GM12878 (cell line): ENCODE data around the gene MOV10L1. TPM values are rescaled to one million over a fixed set of nuclear protein-coding genes. Genes with fewer than 3 reads are reported as not detected.

Experiments
- ATAC-seq: fragments of 200-7000 bp; cut with Tn5 transposase; 3 replicates; pipeline ENCODE4 v1.9.1; 2020; ENCODE audit warnings: mild to moderate bottlenecking, moderate library complexity
- BruUV-seq: library from RNA; stranded (reverse); fragments of 400-500 nt; replicated peaks from 2 replicates; lab custom pipeline; 2021; lab: Mats Ljungman, UMichigan
- CTCF ChIA-PET: fragments of 300-600 bp; sonication (Branson Sonifier 250); formaldehyde crosslinking; extraction: SDS; loops from one replicate; lab custom pipeline; 2021; ENCODE audit warnings: inconsistent platforms; lab: Yijun Ruan, JAX
- POLR2A ChIA-PET: fragments of 350-600 bp; formaldehyde crosslinking; extraction: SDS; loops from one replicate; lab custom pipeline; 2021; ENCODE audit warnings: inconsistent platforms; lab: Charles Lee
- RAD21 ChIA-PET: fragments of 300-600 bp; sonication (Branson Sonifier 250); formaldehyde crosslinking; loops from one replicate; lab custom pipeline; 2023; ENCODE audit warnings: antibody characterized with exemption; ENCODE audit not compliant: unreplicated experiment; lab: Charles Lee
- SMC1A ChIA-PET: fragments of 300-600 bp; sonication (Branson Sonifier 250); formaldehyde crosslinking; loops from one replicate; lab custom pipeline; 2023; ENCODE audit not compliant: unreplicated experiment, uncharacterized antibody; lab: Charles Lee
- DNase-seq: peaks from one replicate; pipeline ENCODE4 v3.0.0-alpha.2; 2011; ENCODE audit warnings: low read depth, low spot score
- FAIRE-seq: peaks from 3 replicates; lab custom pipeline; 2011; peaks lifted over from hg19 to GRCh38; lab: Jason Lieb, UNC
- H2AFZ ChIP-seq: 2 replicates; pipeline ENCODE4 v1.6.0; 2011; ENCODE audit warnings: low read depth, low read length, control low read depth; ENCODE audit not compliant: control insufficient read depth
- H3K27ac ChIP-seq: 2 replicates; pipeline ENCODE4 v1.5.1; 2011; ENCODE audit warnings: control low read depth; ENCODE audit not compliant: control insufficient read depth, insufficient read depth
- H3K27me3 ChIP-seq, 2 experiments: replicated peaks in 1 of 2; 2 replicates each; pipeline versions ENCODE4 v1.6.0 to v1.6.1; 2011; ENCODE audit warnings: low read length in 1 of 2; ENCODE audit not compliant: control insufficient read depth in 2 of 2, insufficient read depth in 2 of 2
- H3K36me3 ChIP-seq, 2 experiments: 2 replicates each; pipeline ENCODE4 v1.5.1; 2011; ENCODE audit warnings: low read length in 1 of 2; ENCODE audit not compliant: control insufficient read depth in 2 of 2, insufficient read depth in 2 of 2
- H3K4me1 ChIP-seq: 2 replicates; pipeline ENCODE4 v1.6.1; 2011; ENCODE audit warnings: mild to moderate bottlenecking, low read length, moderate library complexity, mixed read lengths; ENCODE audit not compliant: control insufficient read depth, insufficient read depth
- H3K4me2 ChIP-seq: 2 replicates; pipeline ENCODE4 v1.6.0; 2011; ENCODE audit warnings: control low read depth; ENCODE audit not compliant: control insufficient read depth, insufficient read depth
- H3K4me3 ChIP-seq: fragments of 200-600 bp; sonication (generic); 2 replicates; pipeline ENCODE4 v1.5.1; 2016
- H3K79me2 ChIP-seq: 2 replicates; pipeline ENCODE4 v1.6.0; 2011; ENCODE audit warnings: low read length; ENCODE audit not compliant: control insufficient read depth, insufficient read depth
- H3K9ac ChIP-seq: 2 replicates; pipeline ENCODE4 v1.8.0; 2011; ENCODE audit warnings: low read length, control low read depth, mixed read lengths; ENCODE audit not compliant: control insufficient read depth, insufficient read depth
- H3K9me3 ChIP-seq: replicated peaks from 3 replicates; pipeline ENCODE4 v1.5.1; 2011; ENCODE audit warnings: mild to moderate bottlenecking, low read length; ENCODE audit not compliant: control insufficient read depth, insufficient read depth
- H4K20me1 ChIP-seq: 2 replicates; pipeline ENCODE4 v1.6.0; 2011; ENCODE audit not compliant: control insufficient read depth, insufficient read depth
- ASH2L ChIP-seq: fragments of 300-600, 200-600 bp; sonication (generic); IDR thresholded peaks from 2 replicates; pipeline ENCODE4 v1.6.1; 2017; ENCODE audit warnings: low read depth, mild to moderate bottlenecking, borderline replicate concordance
- E4F1 ChIP-seq: fragments of 450-650 bp; IDR thresholded peaks from 2 replicates; pipeline ENCODE4 v1.6.1; 2018; ENCODE audit warnings: borderline replicate concordance, mild to moderate bottlenecking; ENCODE audit not compliant: partially characterized antibody
- HDAC6 ChIP-seq: fragments of 200-600 bp; sonication (generic); IDR thresholded peaks from one replicate; pipeline ENCODE4 v1.8.0; 2017; ENCODE audit warnings: antibody characterized with exemption; ENCODE audit not compliant: unreplicated experiment
- JUND ChIP-seq: IDR thresholded peaks from 2 replicates; pipeline ENCODE4 v1.6.1; 2012; ENCODE audit warnings: low read depth, mild to moderate bottlenecking, low read length, improper control_type of control experiment, moderate library complexity
- NR2C1 ChIP-seq: fragments of 450-650 bp; IDR thresholded peaks from 2 replicates; pipeline ENCODE4 v1.6.1; 2017; ENCODE audit warnings: antibody characterized with exemption, mild to moderate bottlenecking, moderate library complexity
- NRF1 ChIP-seq: conservative IDR thresholded peaks from 2 replicates; pipeline ENCODE4 v1.6.1; 2011; ENCODE audit warnings: mild to moderate bottlenecking, low read depth, low read length, improper control_type of control experiment
- PAX5 ChIP-seq: IDR thresholded peaks from 2 replicates; pipeline ENCODE4 v1.6.1; 2011; ENCODE audit warnings: low read depth, low read length, borderline replicate concordance
- POLR2AphosphoS5 ChIP-seq: IDR thresholded peaks from 2 replicates; pipeline ENCODE4 v1.6.1; 2011; ENCODE audit warnings: mild to moderate bottlenecking, low read length, inconsistent platforms
- SIN3A ChIP-seq: IDR thresholded peaks from 2 replicates; pipeline ENCODE4 v1.6.1; 2012; ENCODE audit warnings: low read depth, low read length, improper control_type of control experiment
- SIX5 ChIP-seq: IDR thresholded peaks from 2 replicates; pipeline ENCODE4 v1.6.1; 2011; ENCODE audit warnings: mild to moderate bottlenecking, low read depth, low read length, moderate library complexity; ENCODE audit not compliant: severe bottlenecking
- STAT1 ChIP-seq: fragments of 450-650 bp; conservative IDR thresholded peaks from 2 replicates; pipeline ENCODE4 v1.6.1; 2014; ENCODE audit warnings: antibody characterized with exemption, mild to moderate bottlenecking
- ZBED1 ChIP-seq: IDR thresholded peaks from 2 replicates; pipeline ENCODE4 v1.6.1; 2016; ENCODE audit warnings: borderline replicate concordance
- ZNF384 ChIP-seq: IDR thresholded peaks from 2 replicates; pipeline ENCODE4 v1.6.1; 2012; ENCODE audit warnings: low read depth, mild to moderate bottlenecking, low read length, improper control_type of control experiment, borderline replicate concordance
- WGBS: methylation state at CpG from one replicate; pipeline ENCODE4 v1.1.6; 2016; ENCODE audit warnings: low lambda C conversion rate; ENCODE audit not compliant: insufficient replicate concordance, insufficient coverage; ENCODE audit errors: missing lambda C conversion rate; 5-methylcytosine and 5-hydroxymethylcytosine counted together
- in situ Hi-C: fragments of 300-500 bp; cut with MboI; formaldehyde crosslinking; loops from 9 replicates; pipeline ENCODE4 v1.14.3; 2018; ENCODE audit warnings: mixed read lengths
- intact Hi-C: fragments of 100-400 bp; cut with micrococcal nuclease; formaldehyde crosslinking; loops from one replicate; pipeline ENCODE4 v1.14.2; 2022; ENCODE audit not compliant: unreplicated experiment
- polyA plus RNA-seq, 11 experiments: library from polyadenylated mRNA; depleted of rRNA in 4 of 11; unstranded in 6 of 11; stranded (reverse) in 5 of 11; fragments of >200 nt; fragmentation: Nextera tagmentation in 4 of 11; fragmentation: Illumina TruSeq in 1 of 11; extraction: Ambion mirVana in 4 of 11; extraction: Trizol in 1 of 11; gene quantifications; 1 replicate in 1 of 11; 2 replicates in 10 of 11; pipeline versions ENCODE4 v1.2.1 to v1.2.3, GENCODE V29; 2011 to 2016; ENCODE audit warnings: inconsistent platforms in 2 of 11, missing spikeins in 2 of 11, low read depth in 1 of 11
- total RNA-seq, 4 experiments: library from RNA; depleted of rRNA in 3 of 4; stranded (reverse); fragments of >200 nt in 3 of 4; fragmentation: Illumina TruSeq in 1 of 4; extraction: Trizol in 1 of 4; gene quantifications; 2 replicates each; pipeline versions ENCODE4 v1.2.1 to v1.2.3, GENCODE V29; 2013 to 2021

MOV10L1 gene
- total and polyA plus RNA-seq, 10 of the 15 experiments (the other 5 are each of a cell fraction or from before 2014, with no cell fraction given), result 0.22 TPM; not detected in 9

- no peak overlapping the region for H3K4me3 ChIP-seq
- H3K79me2 ChIP-seq, result no peaks in the 10 kb centered on the region
- ChIA-PET RAD21 (no interaction called here), POLR2A (no interaction called here), CTCF (no interaction called here), SMC1A (no interaction called here)
- no peak overlapping the region for H2AFZ ChIP-seq
- H3K27ac ChIP-seq, result no peak overlapping the region
- in situ Hi-C loops (no loop called here), intact Hi-C loops (no loop called here)
- no TSS peak for BruUV-seq
- H4K20me1 ChIP-seq, result no peaks in the 10 kb centered on the region
- DNase-seq (no peak), FAIRE-seq (no peak), ATAC-seq (no peak)
- H3K4me1 ChIP-seq, result no peaks in the 10 kb centered on the region
- no peak overlapping the region for H3K9ac ChIP-seq
- H3K36me3 ChIP-seq, result no peaks in the 10 kb centered on the region
- 39% methylated on average over 14 of the region's 14 CpGs for WGBS
- no peaks in the 10 kb centered on the region for H3K9me3 ChIP-seq
- peaks cover 0 to 10% of the 10 kb centered on the region in 2 experiments; a peak in 3 of 4 replicates for H3K27me3 ChIP-seq
- no peak overlapping the region for H3K4me2 ChIP-seq
- TF ChIP-seq NR2C1 (no peak), SIN3A (no peak), SIX5 (no peak), PAX5 (no peak), HDAC6 (no peak), POLR2AphosphoS5 (no peak)
Measured at GRCh38 chr22:50119169-50119767, 29.5 kb downstream of the MOV10L1 start.

GRCh38 chr22:50119768-50120251, 30.0 kb downstream of the MOV10L1 start:
- H3K4me2 ChIP-seq, result no peak overlapping the region
- ATAC-seq (no peak), FAIRE-seq (no peak), DNase-seq (no peak)
- TF ChIP-seq PAX5 (no peak), ASH2L (no peak), ZBED1 (no peak), ZNF384 (no peak), STAT1 (no peak), NRF1 (no peak), E4F1 (no peak), JUND (no peak), HDAC6 (no peak)
- ChIA-PET POLR2A (no interaction called here), CTCF (interaction anchor here (0.5 kb wide), 1 partner anchor 8 kb away, joined by 7 read pairs; no protein-coding TSS in a partner anchor), SMC1A (no interaction called here), RAD21 (no interaction called here)
- in situ Hi-C loops, result no loop called here
- no peak overlapping the region for H2AFZ ChIP-seq
- H4K20me1 ChIP-seq, result no peaks in the 10 kb centered on the region
- no peak overlapping the region for H3K9ac ChIP-seq
- H3K27me3 ChIP-seq, result peaks cover 0 to 8% of the 10 kb centered on the region in 2 experiments; a peak in 3 of 4 replicates
- H3K4me3 ChIP-seq, result no peak overlapping the region
- no TSS peak for BruUV-seq
- H3K36me3 ChIP-seq, result no peaks in the 10 kb centered on the region
- no peaks in the 10 kb centered on the region for H3K79me2 ChIP-seq
- no peak overlapping the region for H3K27ac ChIP-seq
- H3K9me3 ChIP-seq, result no peaks in the 10 kb centered on the region; the same call in 2 of the 3 replicates
- WGBS, result 55% methylated on average over 6 of the region's 6 CpGs
- H3K4me1 ChIP-seq, result no peaks in the 10 kb centered on the region
- intact Hi-C loops, result no loop called here
